ENCODE data around the gene CHAD. TPM values are rescaled to one million over a fixed set of nuclear protein-coding genes. Genes with fewer than 3 reads are reported as not detected.
"Not testable (repeated sequence)": the region's sequence is repeated elsewhere in the genome, so short reads cannot be mapped to it uniquely, and the experiment has no call there.

Gene CHAD
- total RNA-seq, 1 donor from 2014 or later: 2.1 TPM

DNA sequence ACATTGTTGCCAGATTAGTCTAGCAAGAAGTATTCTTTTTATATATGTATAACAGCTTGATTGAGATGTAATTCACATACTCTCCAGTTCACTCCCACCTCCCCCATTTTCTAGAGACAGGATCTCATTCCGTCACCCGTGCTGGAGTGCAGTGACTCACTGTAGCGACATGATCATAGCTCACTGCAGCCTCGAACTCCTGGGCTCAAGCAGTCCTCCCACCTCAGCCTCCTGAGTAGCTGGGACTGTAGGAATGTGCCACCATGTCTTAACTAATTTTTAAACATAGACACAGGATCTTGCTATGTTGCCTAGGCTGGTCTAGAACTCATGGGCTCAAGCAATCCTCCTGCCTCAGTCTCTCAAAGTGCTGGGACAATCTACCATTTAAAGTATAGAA is 6.7 kb upstream of the CHAD start:
- DNase-seq (ENCODE audit: low spot score): no peak

DNA sequence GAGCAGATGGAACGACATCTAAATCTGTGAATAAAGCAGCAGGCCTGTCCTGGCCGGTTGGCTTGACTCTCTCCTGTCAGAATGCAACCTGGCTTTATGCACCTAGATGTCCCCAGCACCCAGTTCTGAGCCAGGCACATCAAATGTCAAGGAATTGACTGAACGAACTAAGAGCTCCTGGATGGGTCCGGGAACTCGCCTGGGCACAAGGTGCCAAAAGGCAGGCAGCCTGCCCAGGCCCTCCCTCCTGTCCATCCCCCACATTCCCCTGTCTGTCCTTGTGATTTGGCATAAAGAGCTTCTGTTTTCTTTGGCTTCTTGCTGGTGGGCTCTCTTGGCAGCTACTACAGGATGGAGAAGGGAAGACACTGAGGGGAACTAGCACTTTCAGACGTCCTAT is 5.8 kb upstream of the CHAD start:
- no peak for DNase-seq (ENCODE audit: low spot score)

DNA sequence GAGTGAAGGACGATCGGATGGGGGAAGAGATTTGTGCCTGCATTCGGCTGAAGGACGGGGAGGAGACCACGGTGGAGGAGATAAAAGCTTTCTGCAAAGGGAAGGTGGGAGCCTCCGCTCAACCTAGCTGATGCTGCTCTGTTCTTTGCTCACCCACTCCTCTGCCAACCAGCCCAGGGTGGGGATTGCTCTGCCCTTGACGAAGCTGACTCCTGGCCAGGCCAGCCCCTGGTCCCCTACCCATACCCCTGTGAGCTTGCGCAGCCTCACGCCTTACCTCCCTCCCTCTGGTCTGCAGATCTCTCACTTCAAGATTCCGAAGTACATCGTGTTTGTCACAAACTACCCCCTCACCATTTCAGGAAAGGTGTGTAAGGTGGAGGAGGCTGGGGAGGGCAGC is 5.2 kb upstream of the CHAD start:
- DNase-seq (ENCODE audit: low spot score): no peak

DNA sequence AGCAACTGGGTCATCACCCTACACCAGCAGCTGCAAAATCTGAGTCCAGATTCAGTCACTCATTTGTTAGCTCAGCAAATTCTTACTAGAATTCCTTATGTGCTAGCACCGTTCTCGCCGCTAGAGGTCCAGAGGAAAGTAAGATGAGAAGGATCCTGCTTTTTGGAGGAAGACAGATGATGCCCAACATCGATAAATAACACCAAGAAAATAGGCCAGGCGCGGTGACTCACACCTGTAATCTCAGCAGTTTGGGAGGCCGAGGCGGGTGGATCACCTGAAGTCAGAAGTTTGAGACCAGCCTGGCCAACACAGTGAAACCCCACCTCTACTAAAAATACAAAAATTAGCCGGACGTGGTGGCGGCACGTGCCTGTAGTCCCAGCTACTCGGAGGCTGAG is 4.1 kb upstream of the CHAD start:
- not testable (repeated sequence) for DNase-seq (ENCODE audit: low spot score)

DNA sequence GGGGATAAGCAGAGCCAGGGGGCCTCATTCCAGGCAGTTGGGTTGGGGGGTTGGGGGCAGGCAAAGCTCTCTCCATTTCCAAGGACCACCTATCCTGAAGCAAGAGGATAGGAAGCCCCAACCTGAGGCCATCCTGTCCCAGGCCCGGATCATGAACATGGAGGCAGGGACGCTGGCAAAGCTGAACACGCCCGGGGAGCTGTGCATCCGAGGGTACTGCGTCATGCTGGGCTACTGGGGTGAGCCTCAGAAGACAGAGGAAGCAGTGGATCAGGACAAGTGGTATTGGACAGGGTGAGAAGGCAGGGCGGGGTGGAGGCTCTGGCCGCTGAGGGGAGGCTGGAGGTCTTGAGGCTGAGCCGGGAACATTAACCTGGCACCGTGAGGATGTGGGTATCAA is 3.6 kb upstream of the CHAD start:
- no peak for DNase-seq (ENCODE audit: low spot score)

DNA sequence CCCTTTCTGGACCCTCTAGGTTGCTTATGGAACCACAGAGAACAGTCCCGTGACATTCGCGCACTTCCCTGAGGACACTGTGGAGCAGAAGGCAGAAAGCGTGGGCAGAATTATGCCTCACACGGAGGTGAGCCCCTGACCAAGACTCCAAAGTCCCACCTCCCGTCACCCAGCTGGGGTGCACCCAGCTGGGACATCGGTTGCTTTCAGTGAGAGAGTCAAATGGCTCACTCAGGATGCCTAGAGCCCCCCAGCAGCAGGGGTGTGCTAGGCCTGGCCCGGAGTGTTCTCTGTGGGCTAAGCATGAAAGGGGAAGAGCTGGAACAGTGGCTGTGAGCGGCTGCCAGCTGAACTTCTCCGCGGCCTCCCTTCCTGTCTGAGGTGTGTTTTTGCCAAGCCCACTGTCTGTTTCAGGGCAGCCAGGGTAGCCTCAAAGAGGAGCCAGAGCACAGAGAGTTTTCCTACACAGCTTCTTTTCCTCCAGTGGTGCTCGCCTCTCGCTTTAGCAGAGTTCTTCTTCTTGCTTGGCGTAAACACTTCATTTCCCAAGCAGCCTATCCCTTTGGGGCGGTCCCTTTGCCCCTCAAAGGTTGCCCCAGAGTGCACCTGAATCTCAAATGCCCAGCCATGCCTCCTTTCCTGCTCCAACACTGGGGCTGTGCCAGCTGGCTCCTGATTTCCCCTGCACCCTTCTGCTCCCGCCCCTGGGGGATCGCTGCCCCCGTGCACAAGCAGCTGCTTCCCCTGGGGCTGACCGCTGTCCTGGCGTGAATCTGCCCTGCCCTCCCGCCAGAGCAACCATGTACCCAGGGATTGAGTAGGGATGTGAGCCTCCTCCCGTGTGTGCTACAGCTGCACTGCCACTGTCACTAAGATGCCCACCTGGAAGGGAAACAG is 2.6 kb upstream of the CHAD start:
- DNase-seq (ENCODE audit: low spot score): no peak

DNA sequence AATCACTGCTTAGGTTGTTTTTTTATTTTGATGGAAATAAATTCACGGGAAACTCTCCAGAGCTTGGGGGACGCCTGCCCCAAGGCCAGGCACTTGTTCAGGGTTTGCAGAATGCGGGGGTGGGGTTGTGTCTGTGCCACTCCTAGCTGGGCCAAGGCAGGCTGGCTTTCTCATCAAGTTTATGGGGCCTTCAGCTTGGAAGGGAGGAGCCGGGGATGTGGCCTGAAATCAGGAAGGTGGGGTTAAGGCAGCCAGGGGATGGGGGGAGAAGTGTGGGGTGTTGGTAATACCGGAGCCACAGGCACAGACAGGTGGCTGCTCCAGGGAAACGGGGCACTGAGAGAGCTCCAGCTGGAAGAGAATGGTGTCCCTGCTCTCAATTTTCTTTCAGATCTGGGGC is 1.7 kb upstream of the CHAD start:
- DNase-seq (ENCODE audit: low spot score): no peak

DNA sequence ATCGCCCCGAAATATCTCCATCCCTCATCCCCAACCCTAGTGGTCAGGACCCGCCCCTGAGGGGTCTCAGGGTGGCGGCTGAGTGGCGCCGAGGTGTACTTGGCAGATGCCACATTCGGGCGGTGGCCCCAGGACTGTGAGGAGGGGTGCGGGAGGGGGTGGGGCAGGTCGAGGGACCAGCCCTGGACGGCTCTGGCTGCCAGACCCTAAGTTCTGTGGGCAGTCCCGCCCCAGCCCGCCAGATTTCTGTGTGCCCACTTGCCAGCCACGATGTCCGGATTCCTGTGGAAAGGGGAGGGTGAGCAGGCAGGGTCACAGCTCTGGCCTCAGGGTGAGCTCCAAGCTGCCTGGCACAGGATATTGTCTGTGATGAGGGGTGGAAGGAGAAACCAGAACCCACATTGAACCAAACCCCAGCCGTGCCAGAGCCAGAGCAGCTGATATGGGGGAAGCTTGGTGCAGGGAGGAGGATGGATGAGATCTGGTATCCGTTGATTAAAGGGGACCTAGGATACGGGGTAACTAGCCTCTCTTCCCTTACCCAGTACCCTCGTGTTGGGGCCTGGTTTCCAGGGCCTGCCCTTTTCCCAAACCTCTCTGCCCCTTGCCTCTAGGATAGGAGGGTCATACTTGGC is 1.1 kb upstream of the CHAD start:
- DNase-seq (ENCODE audit: low spot score): no peak

DNA sequence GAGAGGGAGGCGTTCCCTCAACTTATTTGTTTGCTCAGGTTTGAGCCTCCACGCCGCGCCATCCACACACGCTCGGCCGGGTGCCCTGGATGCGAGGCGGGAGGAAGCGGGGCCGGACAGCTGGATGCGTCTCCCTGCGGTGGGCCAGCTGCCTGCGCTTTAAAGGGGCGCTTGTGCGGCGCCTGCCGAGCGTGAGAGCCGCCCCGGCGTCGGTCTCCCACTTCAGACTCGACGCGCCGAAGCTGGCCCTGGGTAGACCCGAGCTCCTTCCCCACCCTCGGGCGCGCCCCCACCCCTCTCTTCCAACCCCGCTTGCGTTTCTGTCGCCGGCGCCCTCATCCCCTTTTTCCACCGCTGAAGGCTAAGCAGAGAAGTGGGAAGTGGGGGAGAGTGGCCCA is 527 bp upstream of the CHAD start:
- no peak for DNase-seq (ENCODE audit: low spot score)

DNA sequence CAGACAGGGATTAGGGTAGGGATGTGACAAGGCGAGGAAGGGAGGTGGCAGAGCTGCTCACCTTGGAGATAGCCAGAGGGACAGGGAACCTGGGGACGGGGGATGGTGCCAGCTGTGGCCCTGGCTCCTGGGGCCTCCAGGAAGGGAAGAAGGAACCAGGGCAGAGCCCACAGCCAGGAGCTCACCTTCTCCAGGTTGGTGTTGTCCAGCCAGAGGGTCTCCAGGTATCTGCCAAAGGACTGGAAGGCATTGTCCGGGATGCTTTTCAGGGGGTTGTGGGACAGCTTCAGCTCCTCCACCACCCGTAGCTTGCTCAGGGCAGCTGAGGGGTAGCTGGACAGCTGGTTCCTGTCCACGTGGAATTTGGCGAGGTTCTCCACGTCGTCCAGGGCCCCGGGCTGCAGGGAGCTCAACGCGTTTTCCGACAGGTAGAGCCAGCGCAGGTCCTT is 801 bp downstream of the CHAD start:
- no peak for DNase-seq (ENCODE audit: low spot score)

DNA sequence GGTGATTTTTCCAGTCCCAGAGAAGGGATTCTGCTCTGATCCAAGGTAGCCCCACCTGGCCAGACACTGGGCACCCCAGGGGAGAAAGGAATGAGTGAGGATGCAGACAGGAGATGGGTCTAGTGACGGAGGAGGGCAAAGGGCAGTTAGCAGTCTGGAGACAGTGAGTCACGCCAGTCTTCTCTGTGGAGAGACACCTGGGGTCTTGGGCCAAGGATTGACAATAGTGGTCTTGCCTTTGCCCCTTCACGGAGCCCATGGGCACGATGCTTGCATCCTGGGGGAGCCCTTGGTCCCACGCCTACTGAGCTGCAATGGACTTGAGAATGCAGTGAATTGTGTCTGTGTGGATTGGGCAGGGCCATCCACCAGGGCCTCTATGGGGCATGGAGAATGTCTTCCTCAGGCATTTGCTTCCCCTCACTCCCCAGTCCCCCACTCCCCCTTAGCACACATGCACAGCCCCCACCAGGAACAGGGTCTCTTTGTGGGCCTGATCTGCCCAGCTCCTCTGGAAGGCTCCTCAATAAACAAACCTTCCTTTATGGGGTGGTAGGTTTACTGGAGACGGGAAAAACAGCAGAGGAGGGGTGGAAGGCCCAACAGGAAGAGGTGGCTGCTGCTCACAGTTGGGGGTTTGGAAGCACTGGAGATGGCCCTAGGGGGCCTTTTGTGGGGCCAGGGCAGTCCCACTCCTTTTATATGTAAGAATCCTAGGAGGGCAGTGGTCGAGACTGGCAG is 1.4 kb downstream of the CHAD start:
- no peak for DNase-seq (ENCODE audit: low spot score)

DNA sequence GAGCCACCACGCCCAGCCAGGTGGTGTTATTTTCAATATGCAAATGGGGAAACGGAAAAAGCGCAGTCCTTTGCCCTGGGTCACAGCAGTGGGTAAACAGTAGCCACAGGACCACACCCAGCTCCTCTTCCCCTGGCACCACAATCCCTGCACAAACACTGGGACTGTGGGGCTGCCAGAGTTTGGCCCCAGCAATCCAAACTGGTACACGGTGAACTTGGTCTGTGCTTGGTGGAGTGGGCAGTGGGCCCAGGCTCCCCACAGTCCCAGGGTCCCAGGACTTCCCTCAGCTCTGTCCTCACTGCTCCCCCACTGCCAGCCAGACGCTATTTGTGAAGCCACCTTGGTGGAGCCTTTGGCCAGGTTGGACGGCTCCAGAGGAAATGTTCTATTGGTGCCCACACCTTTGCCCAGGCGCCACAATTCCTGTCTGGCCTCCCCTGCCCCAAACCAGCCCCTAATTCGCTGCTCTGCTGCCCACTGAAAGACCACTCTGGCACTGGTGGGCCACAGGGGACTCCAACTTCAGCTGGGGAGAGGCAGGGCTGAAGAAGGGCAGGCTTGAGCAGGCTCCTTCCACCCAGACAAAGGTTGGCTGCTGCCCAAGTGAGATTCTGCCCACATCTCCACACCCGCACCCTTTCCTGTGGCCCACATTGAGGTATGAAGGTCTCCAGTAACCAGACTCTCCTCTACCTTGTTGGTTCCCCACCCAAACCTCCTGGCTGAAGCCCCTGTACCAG is 2.1 kb downstream of the CHAD start:
- peak; percentile 60 for DNase-seq (ENCODE audit: low spot score)

DNA sequence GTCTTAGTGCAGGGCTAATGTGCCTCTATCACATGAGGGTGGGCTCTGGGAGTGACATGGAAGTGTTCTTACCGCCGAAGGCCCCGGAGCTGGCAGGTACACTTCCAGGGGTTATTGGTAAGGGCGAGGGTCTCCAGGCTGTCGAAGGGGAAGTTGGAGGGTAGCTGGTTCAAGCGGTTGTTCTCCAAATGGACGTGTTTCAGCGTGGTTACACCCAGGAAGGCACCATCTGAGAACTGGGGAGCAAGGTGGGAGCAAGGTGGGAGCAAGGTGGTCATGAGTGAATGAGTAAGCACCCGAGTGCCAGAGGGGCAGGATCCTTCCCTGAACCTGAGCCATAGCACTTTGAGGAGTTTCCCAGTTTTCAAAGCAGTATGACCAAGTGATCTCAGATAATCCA is 3.0 kb downstream of the CHAD start:
- DNase-seq (ENCODE audit: low spot score): no peak

DNA sequence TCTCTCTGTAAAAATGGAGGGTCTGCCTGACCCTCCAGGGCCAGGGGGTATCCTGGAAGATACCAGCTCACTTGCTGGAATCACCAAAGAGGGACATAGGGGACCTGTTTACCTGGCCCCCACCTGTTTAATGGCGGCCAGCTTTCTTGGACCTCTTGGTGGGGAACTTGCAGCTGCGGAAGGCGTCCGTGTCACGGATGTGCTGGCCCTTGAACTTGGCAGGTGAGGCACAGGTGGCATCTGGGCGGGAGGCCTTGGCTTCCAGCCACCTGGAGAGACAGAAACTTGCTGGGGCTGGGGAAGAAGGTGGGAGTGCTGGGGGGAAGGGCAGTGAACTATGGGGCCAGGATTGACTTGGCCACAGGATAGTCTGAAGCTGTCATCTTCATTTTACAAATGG is 3.5 kb downstream of the CHAD start:
- DNase-seq (ENCODE audit: low spot score): no peak

DNA sequence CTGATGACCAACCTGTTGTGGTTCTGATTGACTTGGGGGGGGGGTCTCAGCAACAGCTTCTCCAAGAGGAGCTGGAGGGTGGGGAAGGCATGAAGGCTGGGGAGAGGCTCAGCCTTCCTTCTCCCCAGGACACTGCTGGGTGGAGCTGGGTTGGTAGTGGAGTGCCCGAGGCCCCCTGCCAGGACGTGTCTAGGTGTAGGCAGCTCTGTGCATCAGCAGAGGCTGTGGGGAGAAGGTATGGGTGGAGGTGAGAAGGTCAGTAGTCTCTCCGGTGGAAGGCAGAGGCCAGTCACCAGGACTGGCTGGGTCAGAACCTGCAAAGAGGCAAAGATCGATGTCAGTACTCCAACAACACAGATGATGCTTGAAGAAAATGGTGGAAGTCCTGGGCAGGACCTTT is 3.9 kb downstream of the CHAD start:
- no peak for DNase-seq (ENCODE audit: low spot score)

DNA sequence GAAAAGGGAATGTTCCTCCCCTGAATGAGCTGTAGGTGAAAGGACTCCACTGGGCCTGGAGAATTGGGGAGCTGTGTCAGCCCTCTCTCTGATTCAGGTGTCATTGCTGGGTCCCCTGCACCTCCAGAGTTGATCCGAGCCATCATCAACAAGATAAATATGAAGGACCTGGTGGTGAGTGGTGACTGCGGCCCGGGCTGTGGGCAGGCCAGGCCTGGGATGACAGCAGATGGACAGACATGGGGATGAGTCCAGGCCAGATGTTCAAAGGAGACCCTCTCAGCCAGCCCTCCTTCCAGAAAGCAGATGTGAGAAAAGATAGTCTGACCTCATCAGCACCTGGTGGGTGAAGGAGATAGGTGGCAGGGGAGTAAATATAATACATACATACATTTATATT is 4.6 kb downstream of the CHAD start:
- no peak for DNase-seq (ENCODE audit: low spot score)

DNA sequence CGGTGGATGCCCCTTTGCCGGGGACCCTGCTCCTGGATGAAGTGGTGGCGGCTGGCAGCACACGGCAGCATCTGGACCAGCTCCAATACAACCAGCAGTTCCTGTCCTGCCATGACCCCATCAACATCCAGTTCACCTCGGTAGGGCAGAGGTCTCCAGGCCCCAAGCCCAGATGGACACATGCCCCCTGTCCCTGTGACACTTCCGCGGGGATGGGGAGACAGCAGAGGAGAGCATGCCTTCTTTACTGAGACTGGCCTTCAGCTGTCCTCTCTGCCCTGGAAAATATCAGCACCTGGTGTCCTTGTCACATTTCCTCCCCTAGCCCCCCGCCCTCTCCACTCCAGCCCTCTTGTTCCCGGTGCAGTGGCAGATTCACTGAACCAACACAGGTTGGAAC is 6.2 kb downstream of the CHAD start:
- DNase-seq (ENCODE audit: low spot score): no peak

DNA sequence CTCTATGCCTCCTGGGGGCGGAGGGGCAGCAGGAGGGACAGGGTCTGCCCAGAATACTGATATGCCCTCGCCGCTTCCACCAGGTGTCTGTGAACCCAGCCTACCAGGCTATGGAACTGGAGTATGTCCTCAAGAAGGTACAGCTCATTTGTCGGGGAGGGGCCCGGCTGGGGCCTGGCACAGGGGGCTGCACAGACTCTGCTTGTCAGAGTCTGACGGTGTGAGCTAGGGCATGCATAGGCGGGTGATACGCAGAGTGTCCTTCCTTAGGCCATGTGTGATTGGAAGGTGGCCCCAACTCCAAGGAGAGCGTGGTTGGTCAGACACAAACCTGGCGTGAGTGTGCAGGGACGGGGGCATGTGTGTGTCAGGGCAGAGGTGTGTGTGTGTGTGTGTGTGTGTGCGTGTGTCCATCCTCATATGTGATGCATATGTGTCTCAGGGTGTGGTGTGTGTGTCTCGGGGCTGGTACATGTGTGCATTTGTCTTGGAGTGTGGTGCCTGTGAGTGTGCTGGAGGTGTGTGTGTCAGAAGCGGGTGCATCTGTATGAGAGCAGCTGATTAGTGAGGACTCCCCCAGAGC is 7.0 kb downstream of the CHAD start:
- DNase-seq (ENCODE audit: low spot score): no peak

DNA sequence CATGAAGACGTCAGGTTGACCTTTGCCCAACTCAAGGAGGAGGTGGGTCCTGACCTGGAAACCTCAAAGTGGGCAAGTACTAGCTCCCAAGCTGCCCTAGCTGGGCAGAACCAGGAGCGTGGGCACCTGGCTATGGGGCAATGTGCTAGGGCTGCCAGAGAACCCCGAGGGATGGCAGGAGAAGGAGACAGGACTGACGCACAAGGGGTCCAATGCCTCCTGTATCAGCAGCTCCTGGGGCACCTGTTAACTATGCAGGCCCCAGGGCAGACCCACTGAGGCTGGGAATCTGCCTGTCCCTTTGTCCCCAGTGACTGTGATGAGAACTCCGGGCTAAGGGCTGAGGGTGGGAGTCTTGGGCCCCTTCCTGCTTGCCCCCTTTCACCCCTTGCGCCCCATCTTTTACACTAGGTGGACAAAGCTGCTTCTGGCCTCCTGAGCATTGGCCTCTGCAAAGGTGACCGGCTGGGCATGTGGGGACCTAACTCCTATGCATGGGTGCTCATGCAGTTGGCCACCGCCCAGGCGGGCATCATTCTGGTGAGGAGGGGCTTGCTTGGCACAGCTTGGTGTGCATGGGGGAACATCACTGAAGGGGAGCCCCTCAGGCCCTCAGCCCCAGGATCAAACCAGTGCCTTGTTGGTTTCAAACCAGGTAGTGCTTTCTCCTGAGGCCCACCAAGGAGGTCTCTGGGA is 7.7 kb downstream of the CHAD start:
- DNase-seq (ENCODE audit: low spot score): no peak

DNA sequence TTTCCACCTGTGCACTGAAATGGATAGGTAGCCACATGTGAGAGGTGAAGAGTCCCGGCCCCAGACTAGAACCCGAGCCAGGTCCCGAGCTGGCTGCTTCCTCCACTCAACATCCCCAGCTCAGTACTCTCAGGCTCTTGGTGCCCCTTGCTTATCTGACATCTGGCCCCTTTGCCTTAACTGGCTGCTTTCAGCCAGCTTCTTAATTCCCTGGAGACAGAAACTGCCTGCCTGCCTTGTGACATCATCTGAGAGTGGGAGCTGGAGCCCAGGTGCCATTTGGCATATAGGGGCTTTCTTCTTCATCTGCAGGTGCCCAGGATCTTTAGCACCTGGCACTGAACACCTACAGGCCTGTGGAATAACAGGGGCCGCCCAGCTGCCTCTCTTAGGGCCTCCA is 8.9 kb downstream of the CHAD start:
- DNase-seq (ENCODE audit: low spot score): no peak

Data from mucosa of gallbladder (tissue), 1 donor.